GM12878 (cell line): Measurements from ENCODE around the gene ANKRD24. TPM values are rescaled to one million over a fixed set of nuclear protein-coding genes. Genes with fewer than 3 reads are reported as not detected.
A peak's percentile ranks its signal among the peaks of the same experiment; 100 is the strongest.

Source experiments
- ATAC-seq: fragments of 200-7000 bp; cut with Tn5 transposase; 3 replicates; pipeline ENCODE4 v1.9.1; 2020; ENCODE audit warnings: mild to moderate bottlenecking, moderate library complexity
- BruUV-seq: library from RNA; stranded (reverse); fragments of 400-500 nt; replicated peaks from 2 replicates; lab custom pipeline; 2021; lab: Mats Ljungman, UMichigan
- CTCF ChIA-PET: fragments of 300-600 bp; sonication (Branson Sonifier 250); formaldehyde crosslinking; extraction: SDS; loops from one replicate; lab custom pipeline; 2021; ENCODE audit warnings: inconsistent platforms; lab: Yijun Ruan, JAX
- POLR2A ChIA-PET: fragments of 350-600 bp; formaldehyde crosslinking; extraction: SDS; loops from one replicate; lab custom pipeline; 2021; ENCODE audit warnings: inconsistent platforms; lab: Charles Lee
- RAD21 ChIA-PET: fragments of 300-600 bp; sonication (Branson Sonifier 250); formaldehyde crosslinking; loops from one replicate; lab custom pipeline; 2023; ENCODE audit warnings: antibody characterized with exemption; ENCODE audit not compliant: unreplicated experiment; lab: Charles Lee
- SMC1A ChIA-PET: fragments of 300-600 bp; sonication (Branson Sonifier 250); formaldehyde crosslinking; loops from one replicate; lab custom pipeline; 2023; ENCODE audit not compliant: unreplicated experiment, uncharacterized antibody; lab: Charles Lee
- DNase-seq: peaks from one replicate; pipeline ENCODE4 v3.0.0-alpha.2; 2011; ENCODE audit warnings: low read depth, low spot score
- FAIRE-seq: peaks from 3 replicates; lab custom pipeline; 2011; peaks lifted over from hg19 to GRCh38; lab: Jason Lieb, UNC
- H2AFZ ChIP-seq: 2 replicates; pipeline ENCODE4 v1.6.0; 2011; ENCODE audit warnings: low read depth, low read length, control low read depth; ENCODE audit not compliant: control insufficient read depth
- H3K27ac ChIP-seq: 2 replicates; pipeline ENCODE4 v1.5.1; 2011; ENCODE audit warnings: control low read depth; ENCODE audit not compliant: control insufficient read depth, insufficient read depth
- H3K27me3 ChIP-seq, 2 experiments: replicated peaks in 1 of 2; 2 replicates each; pipeline versions ENCODE4 v1.6.0 to v1.6.1; 2011; ENCODE audit warnings: low read length in 1 of 2; ENCODE audit not compliant: control insufficient read depth in 2 of 2, insufficient read depth in 2 of 2
- H3K36me3 ChIP-seq, 2 experiments: 2 replicates each; pipeline ENCODE4 v1.5.1; 2011; ENCODE audit warnings: low read length in 1 of 2; ENCODE audit not compliant: control insufficient read depth in 2 of 2, insufficient read depth in 2 of 2
- H3K4me1 ChIP-seq: 2 replicates; pipeline ENCODE4 v1.6.1; 2011; ENCODE audit warnings: mild to moderate bottlenecking, low read length, moderate library complexity, mixed read lengths; ENCODE audit not compliant: control insufficient read depth, insufficient read depth
- H3K4me2 ChIP-seq: 2 replicates; pipeline ENCODE4 v1.6.0; 2011; ENCODE audit warnings: control low read depth; ENCODE audit not compliant: control insufficient read depth, insufficient read depth
- H3K4me3 ChIP-seq: fragments of 200-600 bp; sonication (generic); 2 replicates; pipeline ENCODE4 v1.5.1; 2016
- H3K79me2 ChIP-seq: 2 replicates; pipeline ENCODE4 v1.6.0; 2011; ENCODE audit warnings: low read length; ENCODE audit not compliant: control insufficient read depth, insufficient read depth
- H3K9ac ChIP-seq: 2 replicates; pipeline ENCODE4 v1.8.0; 2011; ENCODE audit warnings: low read length, control low read depth, mixed read lengths; ENCODE audit not compliant: control insufficient read depth, insufficient read depth
- H3K9me3 ChIP-seq: replicated peaks from 3 replicates; pipeline ENCODE4 v1.5.1; 2011; ENCODE audit warnings: mild to moderate bottlenecking, low read length; ENCODE audit not compliant: control insufficient read depth, insufficient read depth
- H4K20me1 ChIP-seq: 2 replicates; pipeline ENCODE4 v1.6.0; 2011; ENCODE audit not compliant: control insufficient read depth, insufficient read depth
- BACH1 ChIP-seq: fragments of 450-650 bp; IDR thresholded peaks from 2 replicates; pipeline ENCODE4 v1.6.1; 2017; ENCODE audit warnings: mild to moderate bottlenecking, borderline replicate concordance
- CBX3 ChIP-seq: fragments of 200-600 bp; sonication (generic); IDR thresholded peaks from 2 replicates; pipeline ENCODE4 v1.6.1; 2016; ENCODE audit warnings: low read depth, borderline replicate concordance
- CEBPZ ChIP-seq: fragments of 150-350 bp; IDR thresholded peaks from 2 replicates; pipeline ENCODE4 v1.6.1; 2016; ENCODE audit warnings: low read depth, low read length
- CHD4 ChIP-seq: fragments of 200-600 bp; sonication (generic); IDR thresholded peaks from 2 replicates; pipeline ENCODE4 v1.6.1; 2016; ENCODE audit warnings: mild to moderate bottlenecking
- FOXM1 ChIP-seq: IDR thresholded peaks from 2 replicates; pipeline ENCODE4 v1.6.1; 2012; ENCODE audit warnings: low read depth, mild to moderate bottlenecking, inconsistent platforms, low read length, moderate library complexity
- GABPA ChIP-seq: IDR thresholded peaks from 2 replicates; pipeline ENCODE4 v1.6.1; 2014; ENCODE audit warnings: antibody characterized with exemption, low read depth, mild to moderate bottlenecking, inconsistent platforms
- HCFC1 ChIP-seq: fragments of 150-350 bp; IDR thresholded peaks from 2 replicates; pipeline ENCODE4 v1.6.1; 2014; ENCODE audit warnings: low read length
- HDAC2 ChIP-seq: fragments of 200-600 bp; sonication (generic); IDR thresholded peaks from 2 replicates; pipeline ENCODE4 v1.6.1; 2017
- HDGF ChIP-seq: fragments of 450-650 bp; IDR thresholded peaks from 2 replicates; pipeline ENCODE4 v1.6.1; 2016; ENCODE audit warnings: antibody characterized with exemption
- MTA2 ChIP-seq: fragments of 450-650 bp; IDR thresholded peaks from 2 replicates; pipeline ENCODE4 v1.6.1; 2016; ENCODE audit warnings: low read depth, mild to moderate bottlenecking, moderate library complexity
- NFXL1 ChIP-seq: fragments of 450-650 bp; IDR thresholded peaks from 2 replicates; pipeline ENCODE4 v1.6.1; 2017; ENCODE audit warnings: antibody characterized with exemption, mild to moderate bottlenecking, borderline replicate concordance
- NR2C2 ChIP-seq: IDR thresholded peaks from 2 replicates; pipeline ENCODE4 v1.6.1; 2011; ENCODE audit warnings: borderline replicate concordance, low read depth; ENCODE audit not compliant: control insufficient read depth, insufficient read length
- RAD21 ChIP-seq: IDR thresholded peaks from 2 replicates; pipeline ENCODE4 v1.6.1; 2011; ENCODE audit warnings: mild to moderate bottlenecking, low read depth, low read length, moderate library complexity; ENCODE audit not compliant: insufficient read depth
- RUNX3 ChIP-seq: IDR thresholded peaks from 2 replicates; pipeline ENCODE4 v1.6.1; 2012; ENCODE audit warnings: low read length, inconsistent platforms
- SIN3A ChIP-seq: IDR thresholded peaks from 2 replicates; pipeline ENCODE4 v1.6.1; 2012; ENCODE audit warnings: low read depth, low read length, improper control_type of control experiment
- TAF1 ChIP-seq: IDR thresholded peaks from 2 replicates; pipeline ENCODE4 v1.6.1; 2011; ENCODE audit warnings: mild to moderate bottlenecking, low read depth, low read length, borderline replicate concordance
- TCF3 ChIP-seq: IDR thresholded peaks from 2 replicates; pipeline ENCODE4 v1.6.1; 2012; ENCODE audit warnings: low read depth, mild to moderate bottlenecking, low read length, borderline replicate concordance; ENCODE audit not compliant: insufficient read depth
- ZSCAN29 ChIP-seq: fragments of 450-650 bp; IDR thresholded peaks from 2 replicates; pipeline ENCODE4 v1.6.1; 2017; ENCODE audit warnings: mild to moderate bottlenecking, moderate library complexity
- WGBS: methylation state at CpG from one replicate; pipeline ENCODE4 v1.1.6; 2016; ENCODE audit warnings: low lambda C conversion rate; ENCODE audit not compliant: insufficient replicate concordance, insufficient coverage; ENCODE audit errors: missing lambda C conversion rate; 5-methylcytosine and 5-hydroxymethylcytosine counted together
- in situ Hi-C: fragments of 300-500 bp; cut with MboI; formaldehyde crosslinking; loops from 9 replicates; pipeline ENCODE4 v1.14.3; 2018; ENCODE audit warnings: mixed read lengths
- intact Hi-C: fragments of 100-400 bp; cut with micrococcal nuclease; formaldehyde crosslinking; loops from one replicate; pipeline ENCODE4 v1.14.2; 2022; ENCODE audit not compliant: unreplicated experiment
- polyA plus RNA-seq, 11 experiments: library from polyadenylated mRNA; depleted of rRNA in 4 of 11; unstranded in 6 of 11; stranded (reverse) in 5 of 11; fragments of >200 nt; fragmentation: Nextera tagmentation in 4 of 11; fragmentation: Illumina TruSeq in 1 of 11; extraction: Ambion mirVana in 4 of 11; extraction: Trizol in 1 of 11; gene quantifications; 1 replicate in 1 of 11; 2 replicates in 10 of 11; pipeline versions ENCODE4 v1.2.1 to v1.2.3, GENCODE V29; 2011 to 2016; ENCODE audit warnings: inconsistent platforms in 2 of 11, missing spikeins in 2 of 11, low read depth in 1 of 11
- total RNA-seq, 4 experiments: library from RNA; depleted of rRNA in 3 of 4; stranded (reverse); fragments of >200 nt in 3 of 4; fragmentation: Illumina TruSeq in 1 of 4; extraction: Trizol in 1 of 4; gene quantifications; 2 replicates each; pipeline versions ENCODE4 v1.2.1 to v1.2.3, GENCODE V29; 2013 to 2021
- TF ChIP-seq, protein P1 (sequence below): IDR thresholded peaks from 2 replicates; pipeline ENCODE4 v1.6.1; 2011; ENCODE audit warnings: borderline replicate concordance, low read depth, mild to moderate bottlenecking, moderate library complexity, low read length; ENCODE audit not compliant: insufficient read depth, poor library complexity, severe bottlenecking

Gene ANKRD24
- total and polyA plus RNA-seq, 10 of the 15 experiments (the other 5 are each of a cell fraction or from before 2014, with no cell fraction given), result 0.02 to 0.59 (median 0.35) TPM; not detected in 1

GRCh38 chr19:4232614-4233281 is 50.3 kb downstream of the ANKRD24 start:
- FAIRE-seq (no peak), ATAC-seq (peak; percentile 33), DNase-seq (no peak)
- H3K4me1 ChIP-seq, result peaks cover 6% of the 10 kb centered on the region
- SMC1A ChIA-PET, result interaction anchor here (0.8 to 1.5 kb wide), 7 partner anchors 9 to 247 kb away, joined by 3 to 6 read pairs (median 4); partner anchors contain the start of genes EEF2 and YJU2
- H2AFZ ChIP-seq, result no peak overlapping the region
- H3K27ac ChIP-seq, result 0 out of 2 replicates have a peak overlapping the region, but pooled peaks have one; percentile 22
- BruUV-seq, result TSS peak; percentile 59
- intact Hi-C loops, result no loop called here
- RAD21 ChIA-PET, result interaction anchor here (0.6 to 1.5 kb wide), 8 partner anchors 9 to 559 kb away, joined by 3 to 5 read pairs (median 3); partner anchors contain the start of gene FEM1A
- POLR2A ChIA-PET, result interaction anchor here (0.6 to 6.0 kb wide), 9 partner anchors 10 to 420 kb away, joined by 3 to 45 read pairs (median 4); no protein-coding TSS in a partner anchor
- peak overlapping the region; percentile 48; the same call in 1 of the 2 replicates for H3K4me3 ChIP-seq
- in situ Hi-C loops, result no loop called here
- H3K4me2 ChIP-seq, result peak overlapping the region; percentile 69
- 12% methylated on average over 21 of the region's 21 CpGs for WGBS
- peaks cover 2 to 17% of the 10 kb centered on the region in 2 experiments; a peak in 3 of 4 replicates for H3K36me3 ChIP-seq
- H3K27me3 ChIP-seq, result no peaks in the 10 kb centered on the region
- H3K9ac ChIP-seq, result no peak overlapping the region; the same call in 1 of the 2 replicates
- peaks cover 54% of the 10 kb centered on the region for H3K79me2 ChIP-seq
- no peaks in the 10 kb centered on the region for H4K20me1 ChIP-seq
- H3K9me3 ChIP-seq, result no peaks in the 10 kb centered on the region; the same call in 2 of the 3 replicates
- CTCF ChIA-PET, result interaction anchor here (0.6 to 3.2 kb wide), 13 partner anchors 10 to 239 kb away, joined by 3 to 42 read pairs (median 3); partner anchors contain the start of genes CHAF1A and YJU2
- TF ChIP-seq NR2C2 (no peak), RUNX3 (no peak), GABPA (no peak), CBX3 (no peak), HDGF (no peak), CHD4 (no peak), ZSCAN29 (no peak), CEBPZ (no peak), MTA2 (no peak), TAF1 (no peak), FOXM1 (no peak), BACH1 (0 out of 2 replicates have a peak, but pooled peaks have one; percentile 37), TCF3 (no peak), RAD21 (no peak), HCFC1 (no peak), HDAC2 (no peak), SIN3A (0 out of 2 replicates have a peak, but pooled peaks have one; percentile 40), NFXL1 (no peak)
- TF ChIP-seq, protein P1, sequence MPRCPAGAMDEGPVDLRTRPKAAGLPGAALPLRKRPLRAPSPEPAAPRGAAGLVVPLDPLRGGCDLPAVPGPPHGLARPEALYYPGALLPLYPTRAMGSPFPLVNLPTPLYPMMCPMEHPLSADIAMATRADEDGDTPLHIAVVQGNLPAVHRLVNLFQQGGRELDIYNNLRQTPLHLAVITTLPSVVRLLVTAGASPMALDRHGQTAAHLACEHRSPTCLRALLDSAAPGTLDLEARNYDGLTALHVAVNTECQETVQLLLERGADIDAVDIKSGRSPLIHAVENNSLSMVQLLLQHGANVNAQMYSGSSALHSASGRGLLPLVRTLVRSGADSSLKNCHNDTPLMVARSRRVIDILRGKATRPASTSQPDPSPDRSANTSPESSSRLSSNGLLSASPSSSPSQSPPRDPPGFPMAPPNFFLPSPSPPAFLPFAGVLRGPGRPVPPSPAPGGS, result no peak
